ENCODE measurements around the gene YWHAQ. TPM values are rescaled to one million over a fixed set of nuclear protein-coding genes. Genes with fewer than 3 reads are reported as not detected.

Gene YWHAQ
- total and polyA plus RNA-seq, 9 of the 15 experiments (the other 6 are each of a cell fraction or from before 2014, with no cell fraction given), result 63.1 to 359 (median 203) TPM

- TF ChIP-seq FOXK1 (CRISPR knock-in tag; IDR thresholded peaks at IDR 0.05; ENCODE audit: borderline replicate concordance) (0 out of 2 replicates have a peak, but pooled peaks have one; percentile 42), LARP7 (IDR thresholded peaks at IDR 0.05) (no peak), ELF2 (CRISPR knock-in tag; IDR thresholded peaks at IDR 0.05) (no peak), RFX7 (CRISPR knock-in tag; IDR thresholded peaks at IDR 0.05) (no peak), TSHZ1 (CRISPR knock-in tag; IDR thresholded peaks at IDR 0.05) (no peak), ZNF311 (CRISPR knock-in tag; IDR thresholded peaks at IDR 0.05) (no peak), XRCC3 (IDR thresholded peaks at IDR 0.05) (no peak), MYNN (IDR thresholded peaks at IDR 0.05) (no peak), MYNN (CRISPR knock-in tag; IDR thresholded peaks at IDR 0.05) (no peak), PHF21A (IDR thresholded peaks at IDR 0.05; ENCODE audit: borderline replicate concordance, low read depth) (peak; percentile 52; the same call in 1 of the 2 replicates), SMARCA4 (IDR thresholded peaks at IDR 0.05) (no peak), ZKSCAN1 (IDR thresholded peaks at IDR 0.05; ENCODE audit: low read depth, low read length) (peak; percentile 4; the same call in 1 of the 2 replicates), KDM4B (IDR thresholded peaks at IDR 0.05; ENCODE audit: borderline replicate concordance in 2 of 2, low read depth in 1 of 2) (no peak), NRF1 (conservative IDR thresholded peaks at IDR 0.05 in 1 of 2, IDR thresholded peaks at IDR 0.05 in 1 of 2) (peak; percentile 50 to 64; a peak in 2 of 4 replicates), CBFB (CRISPR knock-in tag; IDR thresholded peaks at IDR 0.05) (no peak), RNF2 (IDR thresholded peaks at IDR 0.05) (no peak), EWSR1 (IDR thresholded peaks at IDR 0.05; ENCODE audit: borderline replicate concordance, low read depth, partially characterized antibody) (no peak), ETV1 (tag; conservative IDR thresholded peaks at IDR 0.05; ENCODE audit: low read depth) (no peak), FOXJ2 (tag; IDR thresholded peaks at IDR 0.05) (no peak), SMAD2 (IDR thresholded peaks at IDR 0.05; ENCODE audit: low read depth, low read length) (no peak), HNRNPUL1 (IDR thresholded peaks at IDR 0.05; ENCODE audit: low read length) (no peak), OTX1 (CRISPR knock-in tag; IDR thresholded peaks at IDR 0.05) (peak; percentile 20; the same call in 1 of the 2 replicates), ATF7 (IDR thresholded peaks at IDR 0.05) (no peak), STAT6 (CRISPR knock-in tag; IDR thresholded peaks at IDR 0.05) (0 out of 2 replicates have a peak, but pooled peaks have one; percentile 69), CHD1 (IDR thresholded peaks at IDR 0.05; ENCODE audit: low read length) (peak; percentile 78)
Measured at GRCh38 chr2:9556121-9556743, 74.6 kb downstream of the YWHAQ start (continued).

All from K562 (cell line).